K562 (cell line): ENCODE data around the gene RAB43.

ENCODE experiments used
- MAFF ChIP-seq: IDR thresholded peaks from 2 replicates; pipeline ENCODE4 v1.6.1; 2012; ENCODE audit warnings: low read length, improper control_type of control experiment
- YY1 ChIP-seq, 3 experiments: IDR thresholded peaks; 2 replicates each; pipeline ENCODE4 v1.6.1; 2011; ENCODE audit warnings: low read length in 2 of 3, mild to moderate bottlenecking in 2 of 3, moderate library complexity in 2 of 3, borderline replicate concordance in 1 of 3, control low read depth in 1 of 3, low read depth in 1 of 3; ENCODE audit not compliant: insufficient read depth in 3 of 3, insufficient replicate concordance in 2 of 3, control insufficient read depth in 1 of 3, insufficient read length in 1 of 3; ENCODE audit errors: extremely low read depth in 1 of 3

DNA sequence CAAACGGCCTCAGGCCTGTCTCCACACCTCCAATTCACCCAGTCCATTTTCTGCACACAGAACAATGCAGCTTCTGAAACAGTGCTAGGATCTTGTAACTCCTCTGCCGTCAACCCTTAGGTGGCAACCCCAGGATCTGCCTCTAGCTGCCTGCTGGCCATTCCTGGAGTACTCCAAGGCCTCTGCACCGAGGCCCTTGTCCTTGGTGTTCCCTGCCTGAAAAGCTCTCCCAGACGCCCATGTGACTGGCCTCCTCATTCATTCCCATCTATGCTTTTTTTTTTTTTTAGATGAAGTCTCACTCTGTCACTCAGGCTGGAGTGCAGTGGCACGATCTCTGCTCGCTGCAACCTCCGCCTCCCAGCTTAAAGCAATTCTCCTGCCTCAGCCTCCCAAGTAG lies 18.3 kb downstream of the RAB43 start:
- no peak for TF ChIP-seq MAFF
- TF ChIP-seq YY1 (IDR thresholded peaks at IDR 0.05; ENCODE audit: borderline replicate concordance in 1 of 3, control insufficient read depth in 1 of 3, extremely low read depth in 1 of 3, insufficient read depth in 3 of 3, insufficient read length in 1 of 3, insufficient replicate concordance in 2 of 3, low read depth in 1 of 3, low read length in 2 of 3), result no peak
